Measurements from ENCODE around the gene CRYBB2.
"Not testable (repeated sequence)": the region's sequence is repeated elsewhere in the genome, so short reads cannot be mapped to it uniquely, and the experiment has no call there.

CRYBB2 gene

GRCh38 chr22:25273928-25274327 lies 54.5 kb downstream of the CRYBB2 start:
- Mint-ChIP-seq H3K9me3 (peaks cover 13% of the 10 kb centered on the region), H3K27me3 (ENCODE audit: low read depth) (peaks cover 43% of the 10 kb centered on the region)
- not testable (repeated sequence) for H3K36me3 Mint-ChIP-seq (ENCODE audit: low read depth); H3K27ac Mint-ChIP-seq; H3K4me1 Mint-ChIP-seq; H3K4me3 Mint-ChIP-seq

DNA sequence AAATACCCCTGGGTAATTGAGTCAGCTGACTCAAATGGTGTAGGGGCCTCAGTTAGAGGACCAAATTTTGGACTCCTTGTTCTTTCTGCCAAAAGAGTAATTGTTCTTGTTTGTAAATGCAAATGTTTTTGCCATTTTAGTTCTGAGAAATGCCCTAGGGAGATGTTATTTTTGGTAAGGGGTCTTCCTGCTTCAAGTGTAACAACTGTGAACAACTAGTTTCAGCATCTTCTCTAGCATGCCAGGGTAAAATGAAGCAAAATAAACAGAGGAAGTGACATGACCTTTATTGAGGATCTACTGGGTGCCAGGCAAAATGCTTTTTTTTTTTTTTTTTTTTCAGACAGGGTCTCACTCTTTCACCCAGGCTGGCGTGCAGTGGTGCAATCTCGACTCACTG lies 60.7 kb downstream of the CRYBB2 start:
- H3K27ac Mint-ChIP-seq; H3K9me3 Mint-ChIP-seq; H3K4me1 Mint-ChIP-seq; H3K36me3 Mint-ChIP-seq (ENCODE audit: low read depth); H3K4me3 Mint-ChIP-seq: not testable (repeated sequence)
- peaks cover 74% of the 10 kb centered on the region for H3K27me3 Mint-ChIP-seq (ENCODE audit: low read depth)

All from nephron (organoid).